ENCODE measurements around the gene SMIM12.
"Not testable (repeated sequence)": the region's sequence is repeated elsewhere in the genome, so short reads cannot be mapped to it uniquely, and the experiment has no call there.

DNA sequence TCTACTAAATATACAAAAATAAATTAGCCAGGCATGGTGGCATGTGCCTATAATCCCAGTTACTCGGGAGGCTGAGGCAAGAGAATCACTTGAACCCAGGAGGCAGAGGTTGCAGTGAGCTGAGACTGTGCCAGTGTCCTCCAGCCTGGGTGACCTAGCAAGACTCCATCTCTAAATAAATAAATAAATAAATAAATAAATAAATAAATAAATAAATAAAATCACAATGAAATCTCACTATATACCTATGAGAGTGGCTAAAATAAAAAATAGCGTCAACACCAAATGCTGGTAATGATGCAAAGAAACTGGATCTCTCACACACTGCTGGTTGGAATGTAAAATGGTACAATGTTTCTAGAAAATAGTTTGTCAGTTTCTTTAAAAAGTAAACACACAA is 40.7 kb downstream of the SMIM12 start:
- TF ChIP-seq, protein P1, sequence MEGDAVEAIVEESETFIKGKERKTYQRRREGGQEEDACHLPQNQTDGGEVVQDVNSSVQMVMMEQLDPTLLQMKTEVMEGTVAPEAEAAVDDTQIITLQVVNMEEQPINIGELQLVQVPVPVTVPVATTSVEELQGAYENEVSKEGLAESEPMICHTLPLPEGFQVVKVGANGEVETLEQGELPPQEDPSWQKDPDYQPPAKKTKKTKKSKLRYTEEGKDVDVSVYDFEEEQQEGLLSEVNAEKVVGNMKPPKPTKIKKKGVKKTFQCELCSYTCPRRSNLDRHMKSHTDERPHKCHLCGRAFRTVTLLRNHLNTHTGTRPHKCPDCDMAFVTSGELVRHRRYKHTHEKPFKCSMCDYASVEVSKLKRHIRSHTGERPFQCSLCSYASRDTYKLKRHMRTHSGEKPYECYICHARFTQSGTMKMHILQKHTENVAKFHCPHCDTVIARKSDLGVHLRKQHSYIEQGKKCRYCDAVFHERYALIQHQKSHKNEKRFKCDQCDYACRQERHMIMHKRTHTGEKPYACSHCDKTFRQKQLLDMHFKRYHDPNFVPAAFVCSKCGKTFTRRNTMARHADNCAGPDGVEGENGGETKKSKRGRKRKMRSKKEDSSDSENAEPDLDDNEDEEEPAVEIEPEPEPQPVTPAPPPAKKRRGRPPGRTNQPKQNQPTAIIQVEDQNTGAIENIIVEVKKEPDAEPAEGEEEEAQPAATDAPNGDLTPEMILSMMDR (IDR thresholded peaks at IDR 0.05) = not testable (repeated sequence)
- not testable (repeated sequence) for TF ChIP-seq POLR2A, POLR2AphosphoS5, EP300 (IDR thresholded peaks at IDR 0.05)
